ENCODE results near the gene RAD51B. TPM values are rescaled to one million over a fixed set of nuclear protein-coding genes. Genes with fewer than 3 reads are reported as not detected.

Gene RAD51B
- total RNA-seq, 1 experiment from 2014 or later: 14.2 TPM

DNA sequence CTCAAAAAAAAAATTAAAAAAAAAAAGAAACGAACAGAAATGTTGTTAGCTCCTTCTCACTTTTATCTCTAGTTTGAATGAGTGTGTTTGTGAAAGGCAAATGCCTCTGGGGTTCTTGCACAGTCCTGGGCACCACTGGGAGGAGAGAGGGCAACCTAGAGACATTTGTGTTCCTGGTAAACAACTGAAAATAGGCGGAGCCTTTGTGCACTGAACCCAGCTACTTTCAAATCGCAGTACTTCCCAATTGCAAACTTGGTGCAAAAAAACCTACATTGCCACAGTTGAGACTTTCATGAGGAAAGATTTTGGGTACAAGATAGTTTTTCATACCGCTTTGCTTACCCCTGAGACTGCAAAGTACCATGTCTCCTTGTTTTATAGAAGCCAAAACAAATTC lies 543.3 kb downstream of the RAD51B start (continued):
- TF ChIP-seq ARID4B (CRISPR knock-in tag; IDR thresholded peaks at IDR 0.05; ENCODE audit: borderline replicate concordance) (no peak), HMGA2 (CRISPR knock-in tag; IDR thresholded peaks at IDR 0.05) (no peak), ZNF219 (CRISPR knock-in tag; IDR thresholded peaks at IDR 0.05; ENCODE audit: borderline replicate concordance) (no peak), ZSCAN18 (CRISPR knock-in tag; IDR thresholded peaks at IDR 0.05) (no peak), SMAD3 (CRISPR knock-in tag; IDR thresholded peaks at IDR 0.05; ENCODE audit: borderline replicate concordance) (no peak), KAT7 (CRISPR knock-in tag; IDR thresholded peaks at IDR 0.05; ENCODE audit: borderline replicate concordance) (no peak), ZBTB21 (CRISPR knock-in tag; IDR thresholded peaks at IDR 0.05; ENCODE audit: borderline replicate concordance) (no peak), ZBTB43 (CRISPR knock-in tag; IDR thresholded peaks at IDR 0.05) (no peak), ZNF232 (CRISPR knock-in tag; IDR thresholded peaks at IDR 0.05) (no peak), NFATC4 (CRISPR knock-in tag; IDR thresholded peaks at IDR 0.05) (no peak), TEAD1 (CRISPR knock-in tag; IDR thresholded peaks at IDR 0.05) (no peak)
- TF ChIP-seq, protein P1, sequence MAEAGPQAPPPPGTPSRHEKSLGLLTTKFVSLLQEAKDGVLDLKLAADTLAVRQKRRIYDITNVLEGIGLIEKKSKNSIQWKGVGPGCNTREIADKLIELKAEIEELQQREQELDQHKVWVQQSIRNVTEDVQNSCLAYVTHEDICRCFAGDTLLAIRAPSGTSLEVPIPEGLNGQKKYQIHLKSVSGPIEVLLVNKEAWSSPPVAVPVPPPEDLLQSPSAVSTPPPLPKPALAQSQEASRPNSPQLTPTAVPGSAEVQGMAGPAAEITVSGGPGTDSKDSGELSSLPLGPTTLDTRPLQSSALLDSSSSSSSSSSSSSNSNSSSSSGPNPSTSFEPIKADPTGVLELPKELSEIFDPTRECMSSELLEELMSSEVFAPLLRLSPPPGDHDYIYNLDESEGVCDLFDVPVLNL (CRISPR knock-in tag; IDR thresholded peaks at IDR 0.05; ENCODE audit: borderline replicate concordance, low read depth): no peak
- TF ChIP-seq, protein P2, sequence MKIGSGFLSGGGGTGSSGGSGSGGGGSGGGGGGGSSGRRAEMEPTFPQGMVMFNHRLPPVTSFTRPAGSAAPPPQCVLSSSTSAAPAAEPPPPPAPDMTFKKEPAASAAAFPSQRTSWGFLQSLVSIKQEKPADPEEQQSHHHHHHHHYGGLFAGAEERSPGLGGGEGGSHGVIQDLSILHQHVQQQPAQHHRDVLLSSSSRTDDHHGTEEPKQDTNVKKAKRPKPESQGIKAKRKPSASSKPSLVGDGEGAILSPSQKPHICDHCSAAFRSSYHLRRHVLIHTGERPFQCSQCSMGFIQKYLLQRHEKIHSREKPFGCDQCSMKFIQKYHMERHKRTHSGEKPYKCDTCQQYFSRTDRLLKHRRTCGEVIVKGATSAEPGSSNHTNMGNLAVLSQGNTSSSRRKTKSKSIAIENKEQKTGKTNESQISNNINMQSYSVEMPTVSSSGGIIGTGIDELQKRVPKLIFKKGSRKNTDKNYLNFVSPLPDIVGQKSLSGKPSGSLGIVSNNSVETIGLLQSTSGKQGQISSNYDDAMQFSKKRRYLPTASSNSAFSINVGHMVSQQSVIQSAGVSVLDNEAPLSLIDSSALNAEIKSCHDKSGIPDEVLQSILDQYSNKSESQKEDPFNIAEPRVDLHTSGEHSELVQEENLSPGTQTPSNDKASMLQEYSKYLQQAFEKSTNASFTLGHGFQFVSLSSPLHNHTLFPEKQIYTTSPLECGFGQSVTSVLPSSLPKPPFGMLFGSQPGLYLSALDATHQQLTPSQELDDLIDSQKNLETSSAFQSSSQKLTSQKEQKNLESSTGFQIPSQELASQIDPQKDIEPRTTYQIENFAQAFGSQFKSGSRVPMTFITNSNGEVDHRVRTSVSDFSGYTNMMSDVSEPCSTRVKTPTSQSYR (CRISPR knock-in tag; IDR thresholded peaks at IDR 0.05): no peak
- TF ChIP-seq, protein P3, sequence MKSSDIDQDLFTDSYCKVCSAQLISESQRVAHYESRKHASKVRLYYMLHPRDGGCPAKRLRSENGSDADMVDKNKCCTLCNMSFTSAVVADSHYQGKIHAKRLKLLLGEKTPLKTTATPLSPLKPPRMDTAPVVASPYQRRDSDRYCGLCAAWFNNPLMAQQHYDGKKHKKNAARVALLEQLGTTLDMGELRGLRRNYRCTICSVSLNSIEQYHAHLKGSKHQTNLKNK (CRISPR knock-in tag; IDR thresholded peaks at IDR 0.05): no peak

DNA sequence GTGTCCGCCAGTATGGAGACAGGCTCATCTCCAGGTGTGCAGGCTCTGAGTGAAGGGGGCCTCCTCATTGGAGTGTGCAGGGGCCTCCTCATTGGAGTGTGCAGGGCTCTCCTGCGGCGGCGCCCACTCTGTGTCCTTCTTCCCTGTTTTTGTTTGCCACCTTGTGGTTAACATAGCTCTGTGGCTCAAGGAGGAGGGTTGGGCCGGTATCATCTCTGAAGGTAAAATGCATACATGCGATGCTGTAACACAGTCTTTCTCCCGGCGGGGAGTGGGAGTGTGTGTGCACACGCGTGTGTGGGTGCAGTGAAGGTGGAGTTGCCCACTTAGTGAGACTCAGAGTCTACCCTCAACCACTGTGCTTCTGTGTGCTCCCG lies 543.9 kb downstream of the RAD51B start:
- ChIA-PET CTCF (interaction anchor here (0.9 to 2.9 kb wide), 13 partner anchors 11 to 481 kb away, joined by 3 to 15 read pairs (median 5); no protein-coding TSS in a partner anchor), POLR2A (no interaction called here)
- Mint-ChIP-seq H3K27me3 (ENCODE audit: low read depth) (peaks cover 5% of the 10 kb centered on the region; the same call in 1 of the 2 replicates), H3K27ac (peak overlapping the region; percentile 94), H3K9me3 (no peaks in the 10 kb centered on the region), H3K36me3 (no peaks in the 10 kb centered on the region), H3K4me1 (peaks cover 45% of the 10 kb centered on the region), H3K4me3 (peak overlapping the region; percentile 75)
- ATAC-seq (peak; percentile 67), DNase-seq (ENCODE audit: low spot score) (peak; percentile 47)
- TF ChIP-seq GABPB1 (CRISPR knock-in tag; IDR thresholded peaks at IDR 0.05): no peak
- TF ChIP-seq, protein P4, sequence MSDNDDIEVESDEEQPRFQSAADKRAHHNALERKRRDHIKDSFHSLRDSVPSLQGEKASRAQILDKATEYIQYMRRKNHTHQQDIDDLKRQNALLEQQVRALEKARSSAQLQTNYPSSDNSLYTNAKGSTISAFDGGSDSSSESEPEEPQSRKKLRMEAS (CRISPR knock-in tag; IDR thresholded peaks at IDR 0.05): peak; percentile 15; the same call in 1 of the 2 replicates
